HG03521 (cell line): ENCODE data around the gene GRK6.
"Not testable (repeated sequence)": the region's sequence is repeated elsewhere in the genome, so short reads cannot be mapped to it uniquely, and the experiment has no call there.

Experiments
- ATAC-seq: cut with Tn5 transposase; IDR thresholded peaks from one replicate; pipeline ENCODE4 v1.9.1; 2021; ENCODE audit warnings: mild to moderate bottlenecking, moderate library complexity; ENCODE audit not compliant: unreplicated experiment

Gene GRK6

GRCh38 chr5:177397875-177398390 is 28.5 kb upstream of the GRK6 start:
- no peak for ATAC-seq

- ATAC-seq, result no peak
These were observed 26.2 kb upstream of the GRK6 start, which contains the start of gene PFN3 for GRCh38 chr5:177399997-177400868. Gene PFN3, minus strand, starts transcription at chr5:177400661. Its CDS starts 85 bp downstream, at chr5:177400576.

DNA sequence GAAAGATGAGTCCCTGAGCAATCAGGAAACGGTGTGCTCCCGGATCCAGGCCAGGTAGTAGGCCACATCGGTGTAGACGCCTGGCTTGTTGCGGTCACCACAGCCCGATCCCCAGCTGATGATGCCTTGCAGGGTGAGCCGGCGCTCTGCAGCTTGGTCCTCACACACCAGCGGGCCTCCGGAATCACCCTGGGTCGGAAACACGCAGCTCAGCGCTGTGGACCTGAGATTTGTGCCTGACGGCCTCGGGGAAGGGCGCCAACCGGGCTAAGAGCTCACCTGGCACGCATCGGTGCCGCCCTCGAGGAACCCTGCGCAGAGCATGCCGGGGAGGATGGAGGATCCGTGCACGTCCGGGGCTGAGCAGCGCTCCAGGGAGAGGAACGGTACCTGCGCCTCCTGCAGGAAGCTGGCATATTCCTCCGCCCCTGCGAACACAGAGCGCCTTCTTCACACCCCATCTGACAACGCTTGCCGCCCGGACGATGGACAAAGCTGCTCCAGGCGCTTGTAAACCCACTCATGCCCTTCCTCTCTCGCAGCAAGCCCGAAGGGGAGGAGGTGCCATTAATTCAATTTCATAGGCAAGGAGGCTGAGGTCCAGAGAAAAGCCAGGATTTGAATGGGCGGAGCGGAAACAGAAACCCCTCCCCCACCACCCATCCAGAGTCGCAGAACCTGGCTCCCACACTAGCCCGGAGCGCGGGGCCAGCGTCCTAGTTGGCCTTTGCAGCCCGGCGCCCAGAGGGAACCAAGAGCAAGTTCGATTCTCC is 24.0 kb upstream of the GRK6 start:
- no peak for ATAC-seq

- ATAC-seq, result peak; percentile 6
These were observed 23.2 kb upstream of the GRK6 start for GRCh38 chr5:177403102-177403791.

- peak; percentile 78 for ATAC-seq
These were observed 22.5 kb upstream of the GRK6 start for GRCh38 chr5:177403792-177404640.

- ATAC-seq, result no peak
These were observed 21.8 kb upstream of the GRK6 start for GRCh38 chr5:177404641-177405179.

DNA sequence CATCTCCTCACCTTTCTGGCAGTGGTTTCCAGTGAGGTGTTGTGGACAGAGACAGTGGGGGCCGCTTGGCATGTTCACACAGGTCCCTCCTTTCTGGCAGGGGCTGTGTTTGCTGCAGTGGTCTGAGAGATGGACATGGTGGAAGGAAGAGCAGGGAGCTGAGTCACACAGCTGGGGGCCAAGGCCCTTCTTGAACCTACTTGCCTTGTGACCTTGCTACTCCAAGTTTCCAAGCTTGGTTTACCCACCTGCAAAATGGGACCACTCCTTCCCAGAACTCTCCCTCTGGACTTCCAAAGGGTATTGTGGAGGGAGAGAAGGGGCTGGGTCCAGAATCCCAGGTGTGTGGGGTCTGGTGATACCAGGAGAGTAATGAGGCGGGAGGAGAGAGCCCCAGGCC is 21.2 kb upstream of the GRK6 start:
- ATAC-seq, result no peak

GRCh38 chr5:177405805-177406204 is 20.7 kb upstream of the GRK6 start:
- ATAC-seq, result no peak

DNA sequence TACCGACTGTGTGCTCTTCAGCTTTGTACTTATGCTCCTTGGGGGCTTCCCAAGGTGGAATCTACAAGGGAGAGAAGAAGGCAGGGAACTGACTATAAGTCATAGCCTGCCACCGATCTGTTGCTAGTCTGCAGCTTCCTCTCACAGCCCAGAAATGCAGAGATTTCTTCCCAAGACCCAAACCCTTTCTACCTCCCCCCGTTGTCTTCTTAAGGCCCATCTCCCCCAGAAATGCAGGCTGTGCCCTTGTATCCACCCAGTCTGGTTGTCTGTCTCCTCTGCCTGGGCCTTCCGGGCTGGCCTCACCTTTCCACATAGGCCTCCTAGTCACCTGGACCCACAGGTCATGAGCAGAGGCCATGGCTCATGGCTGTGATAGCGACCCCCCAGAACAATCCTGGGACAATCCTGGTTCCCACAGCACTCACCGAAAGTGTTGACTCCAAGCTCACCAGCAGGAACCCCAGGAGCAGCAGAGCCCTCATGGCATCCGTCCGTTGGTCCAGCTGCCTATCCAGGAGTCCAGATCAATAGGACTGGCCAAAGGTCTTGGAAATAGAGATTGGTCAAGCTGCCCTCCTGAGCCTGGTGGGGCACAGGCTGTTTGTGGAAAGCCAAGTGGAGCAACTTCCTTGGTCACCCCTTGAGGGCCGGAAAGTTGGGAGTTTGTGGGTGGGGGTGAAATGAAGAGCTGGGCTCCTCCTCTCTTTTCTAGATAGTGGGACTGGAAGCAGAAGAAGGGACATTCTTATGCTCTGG is 17.3 kb upstream of the GRK6 start, which contains the start of gene F12:
TSS of gene F12 (minus strand) at position 522 of the 759 bp plus-strand sequence. CDS start at position 485, 37 bp downstream.
- no peak for ATAC-seq

- ATAC-seq, result no peak
These were observed 15.9 kb upstream of the GRK6 start for GRCh38 chr5:177410575-177410974.

GRCh38 chr5:177412603-177413233 is 13.8 kb upstream of the GRK6 start:
- ATAC-seq, result no peak

GRCh38 chr5:177414481-177414880 is 12.0 kb upstream of the GRK6 start:
- no peak for ATAC-seq

GRCh38 chr5:177417081-177417480 is 9.4 kb upstream of the GRK6 start:
- ATAC-seq, result not testable (repeated sequence)

GRCh38 chr5:177419046-177419445 is 7.4 kb upstream of the GRK6 start:
- no peak for ATAC-seq

DNA sequence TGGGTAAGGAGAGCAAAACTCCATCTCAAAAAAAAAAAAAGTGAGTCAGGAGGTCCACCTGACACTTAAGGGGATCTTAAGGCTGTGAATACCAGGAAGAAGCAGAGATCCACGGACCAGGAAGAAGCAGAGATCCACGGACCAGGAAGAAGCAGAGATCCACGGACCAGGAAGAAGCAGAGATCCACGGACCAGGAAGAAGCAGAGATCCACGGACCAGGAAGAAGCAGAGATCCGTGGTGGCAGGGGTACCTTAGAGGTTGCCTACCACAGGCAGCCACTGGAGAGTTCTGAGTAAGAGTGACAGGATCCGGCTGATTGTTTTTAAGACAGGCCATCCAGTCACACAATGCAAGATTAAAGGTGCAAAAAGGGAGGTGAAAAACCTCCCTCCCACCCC is 6.0 kb upstream of the GRK6 start:
- ATAC-seq, result not testable (repeated sequence)

DNA sequence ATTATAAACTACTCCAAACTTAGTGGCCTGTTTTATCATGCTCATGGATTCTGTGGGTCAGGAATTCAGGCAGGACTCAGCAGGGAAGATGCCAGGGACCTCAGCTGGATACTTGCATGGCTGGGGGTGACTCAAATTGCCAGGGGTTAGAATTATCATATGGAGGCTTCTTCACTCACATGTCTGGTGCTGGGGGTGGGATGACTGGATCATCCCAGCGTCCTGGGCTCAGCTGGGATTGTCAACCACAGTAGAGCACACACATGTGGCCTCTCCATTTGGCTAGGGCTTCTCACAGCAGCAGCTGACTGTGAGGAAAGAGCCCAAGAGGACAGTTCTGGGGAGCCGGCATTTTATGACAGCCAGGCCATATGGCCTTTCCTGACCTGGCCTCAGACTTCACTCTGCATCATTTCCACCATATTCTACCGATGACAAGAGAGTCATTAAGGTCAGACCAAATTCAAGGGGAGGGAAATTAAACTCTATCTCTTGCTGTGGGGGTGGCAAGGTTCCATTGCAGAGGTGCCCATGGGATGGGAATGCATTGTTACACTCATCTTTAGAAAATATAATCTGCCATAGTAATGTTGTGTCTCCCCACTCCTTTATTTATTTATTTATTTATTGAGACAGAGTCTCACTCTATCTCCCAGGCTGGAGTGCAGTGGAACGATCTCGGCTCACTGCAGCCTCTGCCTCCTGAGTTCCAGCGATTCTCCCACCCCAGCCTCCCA is 5.2 kb upstream of the GRK6 start:
- no peak for ATAC-seq

DNA sequence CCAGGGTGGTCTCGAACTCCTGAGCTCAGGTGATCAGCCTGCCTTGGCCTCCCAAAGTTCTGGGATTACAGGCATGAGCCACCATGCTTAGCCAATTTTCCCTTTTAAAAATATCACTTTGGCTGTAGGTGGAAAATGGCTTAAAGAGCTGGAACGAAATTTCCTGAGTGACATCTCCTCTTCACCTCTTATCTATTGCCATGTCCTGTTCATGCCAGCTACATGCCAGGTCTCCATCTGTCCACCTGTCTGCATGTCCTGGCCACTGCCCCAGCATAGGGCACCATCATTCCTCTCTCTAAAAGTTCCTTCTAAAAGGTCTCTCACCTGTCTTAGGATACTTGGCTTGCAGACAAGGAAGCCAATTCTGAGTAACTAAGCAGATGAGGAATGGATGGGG is 2.8 kb upstream of the GRK6 start:
- no peak for ATAC-seq
